Neural progenitor cell (in vitro differentiated cells): Measurements from ENCODE around the gene MDN1. TPM values are rescaled to one million over a fixed set of nuclear protein-coding genes. Genes with fewer than 3 reads are reported as not detected.

Experiments
- DNase-seq: peaks from one replicate; pipeline ENCODE4 v3.0.0-alpha.2; 2016; ENCODE audit warnings: low spot score
- H2AFZ ChIP-seq: fragments of 200-600 bp; sonication (generic); replicated peaks from 2 replicates; pipeline ENCODE4 v1.6.1; 2016; ENCODE audit warnings: antibody characterized with exemption
- H3F3A ChIP-seq: fragments of 200-600 bp; sonication (generic); 2 replicates; pipeline ENCODE4 v1.6.1; 2016; ENCODE audit warnings: antibody characterized with exemption, low read depth
- H3K27ac ChIP-seq: fragments of 200-600 bp; sonication (generic); 2 replicates; pipeline ENCODE4 v1.5.1; 2016; ENCODE audit warnings: mild to moderate bottlenecking
- H3K27me3 ChIP-seq: fragments of 200-600 bp; sonication (generic); 2 replicates; pipeline ENCODE4 v1.6.1; 2016; ENCODE audit warnings: mild to moderate bottlenecking, moderate library complexity
- H3K36me3 ChIP-seq: fragments of 200-600 bp; sonication (generic); 2 replicates; pipeline ENCODE4 v1.5.1; 2016
- H3K4me1 ChIP-seq: fragments of 200-600 bp; sonication (generic); 2 replicates; pipeline ENCODE4 v1.6.1; 2016; ENCODE audit warnings: mixed run types
- H3K4me2 ChIP-seq: fragments of 200-600 bp; sonication (generic); 2 replicates; pipeline ENCODE4 v1.6.1; 2016
- H3K4me3 ChIP-seq: fragments of 200-600 bp; sonication (generic); 2 replicates; pipeline ENCODE4 v1.5.1; 2016
- H3K79me2 ChIP-seq: fragments of 200-600 bp; sonication (generic); 2 replicates; pipeline ENCODE4 v1.6.1; 2016; ENCODE audit warnings: low read depth
- H3K9ac ChIP-seq: fragments of 200-600 bp; sonication (generic); 2 replicates; pipeline ENCODE4 v1.6.1; 2016
- H3K9me3 ChIP-seq: fragments of 200-600 bp; sonication (generic); 2 replicates; pipeline ENCODE4 v1.5.1; 2016; ENCODE audit warnings: low read depth
- H4K20me1 ChIP-seq: fragments of 200-600 bp; sonication (generic); 2 replicates; pipeline ENCODE4 v1.6.1; 2016; ENCODE audit warnings: low read depth
- H3K27ac Mint-ChIP-seq: 3 replicates; pipeline ENCODE4 v1.8.0; 2021; ENCODE audit warnings: mixed read lengths
- H3K27me3 Mint-ChIP-seq: 2 replicates; pipeline ENCODE4 v1.8.0; 2022; ENCODE audit warnings: low read depth, mild to moderate bottlenecking, inconsistent platforms, moderate library complexity, mixed read lengths; ENCODE audit not compliant: insufficient read depth
- H3K36me3 Mint-ChIP-seq: 3 replicates; pipeline ENCODE4 v1.8.0; 2021; ENCODE audit warnings: mixed read lengths
- H3K4me1 Mint-ChIP-seq: 3 replicates; pipeline ENCODE4 v1.8.0; 2021; ENCODE audit warnings: mixed read lengths
- H3K4me3 Mint-ChIP-seq: 3 replicates; pipeline ENCODE4 v1.8.0; 2021; ENCODE audit warnings: mild to moderate bottlenecking, moderate library complexity, mixed read lengths
- H3K9me3 Mint-ChIP-seq: 3 replicates; pipeline ENCODE4 v1.8.0; 2020; ENCODE audit warnings: mixed read lengths
- CTCF ChIP-seq: fragments of 200-600 bp; sonication (generic); IDR thresholded peaks from 2 replicates; pipeline ENCODE4 v1.5.1; 2017; ENCODE audit warnings: antibody characterized with exemption, mild to moderate bottlenecking
- EZH2 ChIP-seq: fragments of 200-600 bp; sonication (generic); IDR thresholded peaks from 2 replicates; pipeline ENCODE4 v1.6.1; 2017; ENCODE audit warnings: antibody characterized with exemption, mild to moderate bottlenecking, moderate library complexity
- EZH2phosphoT487 ChIP-seq: fragments of 200-600 bp; sonication (generic); IDR thresholded peaks from 2 replicates; pipeline ENCODE4 v1.6.1; 2017; ENCODE audit warnings: antibody characterized with exemption
- total RNA-seq: library from RNA; depleted of rRNA; stranded (reverse); fragments of >200 nt; gene quantifications from 2 replicates; pipeline ENCODE4 v1.2.3, GENCODE V29; 2015; ENCODE audit warnings: low replicate concordance

The MDN1 gene
- total RNA-seq, 1 donor from 2014 or later, result 40.7 TPM

- TF ChIP-seq EZH2, result no peak
- no peak for TF ChIP-seq CTCF
- TF ChIP-seq EZH2phosphoT487, result no peak
- H4K20me1 ChIP-seq, result no peaks in the 10 kb centered on the region
- H3K4me1 ChIP-seq, result no peaks in the 10 kb centered on the region
- Mint-ChIP-seq H3K4me1 (no peaks in the 10 kb centered on the region), H3K36me3 (peaks cover 27% of the 10 kb centered on the region), H3K27me3 (no peaks in the 10 kb centered on the region), H3K27ac (no peak overlapping the region), H3K9me3 (no peaks in the 10 kb centered on the region), H3K4me3 (no peak overlapping the region)
- no peaks in the 10 kb centered on the region for H3K79me2 ChIP-seq
- no peak overlapping the region for H3K27ac ChIP-seq
- H3F3A ChIP-seq, result no peaks in the 10 kb centered on the region
- H3K4me2 ChIP-seq, result no peak overlapping the region
- H3K27me3 ChIP-seq, result no peaks in the 10 kb centered on the region
- DNase-seq, result no peak
- no peak overlapping the region for H2AFZ ChIP-seq
- H3K36me3 ChIP-seq, result peaks cover 7% of the 10 kb centered on the region
- no peak overlapping the region for H3K4me3 ChIP-seq
- H3K9ac ChIP-seq, result no peak overlapping the region
- H3K9me3 ChIP-seq, result no peaks in the 10 kb centered on the region
These were observed 103.1 kb downstream of the MDN1 start for GRCh38 chr6:89716532-89716931.

- Histone ChIP-seq H4K20me1 (no peaks in the 10 kb centered on the region), H2AFZ (no peak overlapping the region), H3K27me3 (no peaks in the 10 kb centered on the region), H3K36me3 (no peaks in the 10 kb centered on the region), H3K4me1 (no peaks in the 10 kb centered on the region), H3K4me2 (no peak overlapping the region), H3K9ac (no peak overlapping the region), H3K9me3 (no peaks in the 10 kb centered on the region), H3K4me3 (no peak overlapping the region), H3K27ac (no peak overlapping the region), H3F3A (no peaks in the 10 kb centered on the region), H3K79me2 (no peaks in the 10 kb centered on the region)
- Mint-ChIP-seq H3K27ac (no peak overlapping the region), H3K27me3 (no peaks in the 10 kb centered on the region), H3K4me1 (no peaks in the 10 kb centered on the region), H3K4me3 (no peak overlapping the region), H3K36me3 (peaks cover 24% of the 10 kb centered on the region), H3K9me3 (no peaks in the 10 kb centered on the region)
- DNase-seq, result no peak
- TF ChIP-seq EZH2phosphoT487 (no peak), EZH2 (no peak), CTCF (no peak)
These were observed 107.8 kb downstream of the MDN1 start for GRCh38 chr6:89711801-89712200.

- Histone ChIP-seq H3K36me3 (peaks cover 8% of the 10 kb centered on the region), H2AFZ (no peak overlapping the region), H3K9me3 (no peaks in the 10 kb centered on the region), H3K27me3 (no peaks in the 10 kb centered on the region), H3K27ac (no peak overlapping the region), H3F3A (no peaks in the 10 kb centered on the region), H3K9ac (no peak overlapping the region), H3K4me3 (no peak overlapping the region), H3K79me2 (no peaks in the 10 kb centered on the region), H3K4me2 (no peak overlapping the region), H4K20me1 (no peaks in the 10 kb centered on the region), H3K4me1 (no peaks in the 10 kb centered on the region)
- DNase-seq, result no peak
- Mint-ChIP-seq H3K4me3 (no peak overlapping the region), H3K27me3 (no peaks in the 10 kb centered on the region), H3K9me3 (no peaks in the 10 kb centered on the region), H3K4me1 (no peaks in the 10 kb centered on the region), H3K36me3 (peaks cover 23% of the 10 kb centered on the region), H3K27ac (no peak overlapping the region)
- TF ChIP-seq EZH2 (no peak), EZH2phosphoT487 (no peak), CTCF (no peak)
These were observed 111.3 kb downstream of the MDN1 start for GRCh38 chr6:89708316-89708715.

- Histone ChIP-seq H3K27me3 (no peaks in the 10 kb centered on the region), H2AFZ (no peak overlapping the region), H3K4me3 (no peak overlapping the region), H3K9ac (no peak overlapping the region), H3K9me3 (no peaks in the 10 kb centered on the region), H3K36me3 (peaks cover 8% of the 10 kb centered on the region), H3K4me2 (no peak overlapping the region), H3K27ac (no peak overlapping the region), H4K20me1 (no peaks in the 10 kb centered on the region), H3K79me2 (no peaks in the 10 kb centered on the region), H3K4me1 (no peaks in the 10 kb centered on the region), H3F3A (no peaks in the 10 kb centered on the region)
- no peak for DNase-seq
- no peak overlapping the region for H3K4me3 Mint-ChIP-seq
- H3K27me3 Mint-ChIP-seq, result no peaks in the 10 kb centered on the region
- H3K4me1 Mint-ChIP-seq, result no peaks in the 10 kb centered on the region
- peaks cover 22% of the 10 kb centered on the region for H3K36me3 Mint-ChIP-seq
- no peak overlapping the region for H3K27ac Mint-ChIP-seq
- H3K9me3 Mint-ChIP-seq, result no peaks in the 10 kb centered on the region
- TF ChIP-seq CTCF, result no peak
- TF ChIP-seq EZH2phosphoT487, result no peak
- no peak for TF ChIP-seq EZH2
These were observed 111.8 kb downstream of the MDN1 start for GRCh38 chr6:89707766-89708165.
